ENCODE data around the gene MIA2. TPM values are rescaled to one million over a fixed set of nuclear protein-coding genes. Genes with fewer than 3 reads are reported as not detected.

Gene MIA2
- total and polyA plus RNA-seq, 4 donors = 24.9 to 32.2 (median 28.3) TPM

DNA sequence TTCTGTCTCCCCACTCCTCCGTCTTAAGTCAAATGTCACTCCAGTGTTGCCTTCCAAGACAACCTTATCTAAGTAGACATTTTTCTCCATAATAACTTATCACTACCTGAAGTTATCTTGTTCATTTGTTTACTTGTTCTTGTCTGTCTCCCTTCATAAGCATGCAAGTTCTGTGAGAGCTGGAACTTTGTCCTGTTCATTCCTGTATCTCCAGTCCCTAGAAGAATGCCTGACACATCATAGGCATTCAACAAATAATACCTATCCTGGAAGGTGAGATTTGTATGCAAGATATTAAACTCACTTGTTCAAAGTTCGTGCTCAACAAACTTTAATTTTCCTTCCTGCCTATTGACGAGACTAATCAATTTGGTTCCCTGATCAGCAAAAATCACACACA is 5.7 kb upstream of the MIA2 start:
- H3K4me1 ChIP-seq (ENCODE audit: control insufficient read depth in 5 of 5, insufficient read depth in 5 of 5, low read length in 5 of 5) = no peaks in the 10 kb centered on the region
- H3K27ac ChIP-seq (ENCODE audit: low read depth in 1 of 2, low read length in 1 of 2) = no peak overlapping the region
- H3K36me3 ChIP-seq (ENCODE audit: control insufficient read depth in 4 of 4, insufficient read depth in 4 of 4, low read length in 4 of 4) = no peaks in the 10 kb centered on the region
- TF ChIP-seq, protein P1, sequence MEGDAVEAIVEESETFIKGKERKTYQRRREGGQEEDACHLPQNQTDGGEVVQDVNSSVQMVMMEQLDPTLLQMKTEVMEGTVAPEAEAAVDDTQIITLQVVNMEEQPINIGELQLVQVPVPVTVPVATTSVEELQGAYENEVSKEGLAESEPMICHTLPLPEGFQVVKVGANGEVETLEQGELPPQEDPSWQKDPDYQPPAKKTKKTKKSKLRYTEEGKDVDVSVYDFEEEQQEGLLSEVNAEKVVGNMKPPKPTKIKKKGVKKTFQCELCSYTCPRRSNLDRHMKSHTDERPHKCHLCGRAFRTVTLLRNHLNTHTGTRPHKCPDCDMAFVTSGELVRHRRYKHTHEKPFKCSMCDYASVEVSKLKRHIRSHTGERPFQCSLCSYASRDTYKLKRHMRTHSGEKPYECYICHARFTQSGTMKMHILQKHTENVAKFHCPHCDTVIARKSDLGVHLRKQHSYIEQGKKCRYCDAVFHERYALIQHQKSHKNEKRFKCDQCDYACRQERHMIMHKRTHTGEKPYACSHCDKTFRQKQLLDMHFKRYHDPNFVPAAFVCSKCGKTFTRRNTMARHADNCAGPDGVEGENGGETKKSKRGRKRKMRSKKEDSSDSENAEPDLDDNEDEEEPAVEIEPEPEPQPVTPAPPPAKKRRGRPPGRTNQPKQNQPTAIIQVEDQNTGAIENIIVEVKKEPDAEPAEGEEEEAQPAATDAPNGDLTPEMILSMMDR (IDR thresholded peaks at IDR 0.05; ENCODE audit: control extremely low read depth, extremely low read depth) = no peak
- no peaks in the 10 kb centered on the region for H3K9me3 ChIP-seq (ENCODE audit: control insufficient read depth in 4 of 4, insufficient read depth in 3 of 4, low read length in 3 of 4)
- H3K4me3 ChIP-seq = no peak overlapping the region
- H3K9ac ChIP-seq (ENCODE audit: insufficient read depth in 1 of 2, low read length in 2 of 2) = no peak overlapping the region
- no peaks in the 10 kb centered on the region for H3K27me3 ChIP-seq (ENCODE audit: control insufficient read depth in 3 of 3, insufficient read depth in 3 of 3, low read length in 2 of 3)
- ATAC-seq (ENCODE audit: insufficient read depth, low FRiP score) = no peak
- 80 to 87% methylated on average over 3 of the region's 3 CpGs for WGBS, 2 donors
- no peak for DNase-seq

DNA sequence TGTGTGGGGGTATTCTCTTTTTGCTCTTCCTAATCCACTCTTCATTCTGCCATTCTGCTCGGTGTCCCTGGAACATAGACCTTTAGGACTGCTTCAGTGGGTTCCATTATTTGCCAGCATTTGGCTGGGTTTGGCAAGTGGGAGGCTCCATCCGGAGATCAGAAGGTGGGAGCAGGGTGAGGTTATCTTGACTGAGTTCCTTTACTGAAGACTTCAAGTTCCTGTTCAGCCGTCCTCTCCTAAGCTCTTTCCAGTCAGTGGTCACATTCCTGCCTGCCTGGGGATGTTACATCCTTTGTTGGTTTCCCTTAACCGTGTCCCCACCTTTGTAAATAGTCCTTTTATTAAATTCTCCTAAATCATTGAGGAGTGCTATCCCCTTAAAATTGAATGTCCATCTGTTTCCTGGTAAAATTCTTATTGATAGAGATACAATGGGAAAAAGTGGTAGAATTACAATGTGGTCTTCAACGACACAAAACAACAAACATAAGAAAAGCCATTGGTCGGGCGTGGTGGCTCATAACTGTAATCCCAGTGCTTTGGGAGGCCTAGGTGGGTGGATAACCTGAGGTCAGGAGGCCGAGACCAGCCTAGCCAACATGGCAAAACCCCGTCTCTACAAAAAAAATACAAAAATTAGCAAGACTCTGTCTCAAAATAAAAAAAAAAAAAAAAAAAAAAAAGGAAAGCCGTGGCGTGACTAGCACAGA is 5.0 kb upstream of the MIA2 start:
- no peak for ATAC-seq (ENCODE audit: insufficient read depth, low FRiP score)
- H3K27ac ChIP-seq (ENCODE audit: low read depth in 1 of 2, low read length in 1 of 2) = no peak overlapping the region
- H3K9me3 ChIP-seq (ENCODE audit: control insufficient read depth in 4 of 4, insufficient read depth in 3 of 4, low read length in 3 of 4) = no peaks in the 10 kb centered on the region
- TF ChIP-seq, protein P1 (IDR thresholded peaks at IDR 0.05; ENCODE audit: control extremely low read depth, extremely low read depth) = no peak
- H3K27me3 ChIP-seq (ENCODE audit: control insufficient read depth in 3 of 3, insufficient read depth in 3 of 3, low read length in 2 of 3) = no peaks in the 10 kb centered on the region
- no peak for DNase-seq
- 68 to 72% methylated on average over 10 to 11 of the region's 11 CpGs for WGBS, 2 donors
- H3K9ac ChIP-seq (ENCODE audit: insufficient read depth in 1 of 2, low read length in 2 of 2) = no peak overlapping the region
- no peaks in the 10 kb centered on the region for H3K36me3 ChIP-seq (ENCODE audit: control insufficient read depth in 4 of 4, insufficient read depth in 4 of 4, low read length in 4 of 4)
- no peak overlapping the region for H3K4me3 ChIP-seq
- H3K4me1 ChIP-seq (ENCODE audit: control insufficient read depth in 5 of 5, insufficient read depth in 5 of 5, low read length in 5 of 5) = no peaks in the 10 kb centered on the region

DNA sequence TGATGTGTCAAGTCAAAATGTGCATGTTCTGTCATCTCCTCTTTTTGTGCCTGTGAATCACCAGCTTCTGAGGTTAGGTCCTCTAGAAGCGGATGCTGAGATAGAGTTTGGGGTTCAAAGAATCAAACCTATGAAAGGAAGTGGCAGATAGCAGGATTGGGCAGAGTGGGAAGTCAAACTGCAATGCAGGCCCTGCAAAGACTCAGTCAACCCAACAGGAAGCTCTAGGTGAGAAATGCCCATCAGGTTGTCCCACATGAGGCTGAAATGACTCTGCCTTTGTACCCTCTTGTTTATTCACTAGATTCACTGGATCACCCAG is 4.5 kb upstream of the MIA2 start:
- ATAC-seq (ENCODE audit: insufficient read depth, low FRiP score) = no peak
- no peak overlapping the region for H3K9ac ChIP-seq (ENCODE audit: insufficient read depth in 1 of 2, low read length in 2 of 2)
- no peaks in the 10 kb centered on the region for H3K27me3 ChIP-seq (ENCODE audit: control insufficient read depth in 3 of 3, insufficient read depth in 3 of 3, low read length in 2 of 3)
- H3K4me3 ChIP-seq = no peak overlapping the region
- no peak for DNase-seq
- no peaks in the 10 kb centered on the region for H3K9me3 ChIP-seq (ENCODE audit: control insufficient read depth in 4 of 4, insufficient read depth in 3 of 4, low read length in 3 of 4)
- 74 to 93% methylated on average over 1 of the region's 1 CpG for WGBS, 2 donors
- no peaks in the 10 kb centered on the region for H3K4me1 ChIP-seq (ENCODE audit: control insufficient read depth in 5 of 5, insufficient read depth in 5 of 5, low read length in 5 of 5)
- no peaks in the 10 kb centered on the region for H3K36me3 ChIP-seq (ENCODE audit: control insufficient read depth in 4 of 4, insufficient read depth in 4 of 4, low read length in 4 of 4)
- TF ChIP-seq, protein P1 (IDR thresholded peaks at IDR 0.05; ENCODE audit: control extremely low read depth, extremely low read depth) = no peak
- no peak overlapping the region for H3K27ac ChIP-seq (ENCODE audit: low read depth in 1 of 2, low read length in 1 of 2)

DNA sequence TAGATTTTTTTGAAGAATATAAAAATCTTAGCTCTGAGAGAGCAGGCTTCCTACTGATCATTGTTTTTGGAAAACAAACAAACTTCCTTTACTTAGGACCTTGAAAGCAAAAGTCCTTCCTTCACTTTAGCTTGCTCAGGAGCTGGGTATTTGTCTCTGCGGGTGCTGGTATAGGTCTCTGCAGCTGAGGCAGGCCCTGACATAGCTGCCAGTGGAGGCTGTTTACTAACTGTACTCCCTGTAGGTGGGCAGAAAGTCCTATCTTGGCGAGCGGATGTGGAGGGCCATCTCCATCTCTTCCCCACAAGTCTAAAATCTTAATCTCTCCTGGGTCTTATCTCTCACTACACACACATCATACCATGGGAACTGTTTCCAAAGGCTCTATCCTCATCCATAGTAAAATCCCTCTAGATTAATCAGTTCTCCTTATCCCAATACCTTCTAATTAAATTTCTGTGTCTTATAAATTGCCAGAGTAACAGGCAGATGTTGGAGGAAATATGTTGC is 4.1 kb upstream of the MIA2 start:
- 83 to 96% methylated on average over 3 of the region's 3 CpGs for WGBS, 2 donors
- DNase-seq = no peak
- Histone ChIP-seq H3K4me3 (no peak overlapping the region), H3K9ac (ENCODE audit: insufficient read depth in 1 of 2, low read length in 2 of 2) (no peak overlapping the region), H3K4me1 (ENCODE audit: control insufficient read depth in 5 of 5, insufficient read depth in 5 of 5, low read length in 5 of 5) (no peaks in the 10 kb centered on the region), H3K27ac (ENCODE audit: low read depth in 1 of 2, low read length in 1 of 2) (no peak overlapping the region), H3K36me3 (ENCODE audit: control insufficient read depth in 4 of 4, insufficient read depth in 4 of 4, low read length in 4 of 4) (no peaks in the 10 kb centered on the region), H3K27me3 (ENCODE audit: control insufficient read depth in 3 of 3, insufficient read depth in 3 of 3, low read length in 2 of 3) (no peaks in the 10 kb centered on the region), H3K9me3 (ENCODE audit: control insufficient read depth in 4 of 4, insufficient read depth in 3 of 4, low read length in 3 of 4) (no peaks in the 10 kb centered on the region)
- TF ChIP-seq, protein P1 (IDR thresholded peaks at IDR 0.05; ENCODE audit: control extremely low read depth, extremely low read depth) = no peak
- no peak for ATAC-seq (ENCODE audit: insufficient read depth, low FRiP score)

Measured in lung (tissue), 12 donors.